ENCODE data around the gene NFKBIZ.

GRCh38 chr3:101867511-101867910 is 18.2 kb downstream of the NFKBIZ start:
- no peak for TF ChIP-seq MYBL2 (CRISPR knock-in tag; IDR thresholded peaks at IDR 0.05)
- TF ChIP-seq CTCF (IDR thresholded peaks at IDR 0.05) = no peak
- no peak for TF ChIP-seq FOXP4 (CRISPR knock-in tag; IDR thresholded peaks at IDR 0.05)
- TF ChIP-seq USF1 (CRISPR knock-in tag; IDR thresholded peaks at IDR 0.05) = no peak
- TF ChIP-seq ZNF512 (CRISPR knock-in tag; IDR thresholded peaks at IDR 0.05; ENCODE audit: borderline replicate concordance) = no peak
- no peak for TF ChIP-seq USF2 (CRISPR knock-in tag; IDR thresholded peaks at IDR 0.05)
- no peak for TF ChIP-seq ATF3 (CRISPR knock-in tag; conservative IDR thresholded peaks at IDR 0.05)
- no peak for TF ChIP-seq ZNF416 (CRISPR knock-in tag; IDR thresholded peaks at IDR 0.05)
- TF ChIP-seq ESRRA (CRISPR knock-in tag; IDR thresholded peaks at IDR 0.05; ENCODE audit: borderline replicate concordance) = no peak
- TF ChIP-seq JUN (CRISPR knock-in tag; IDR thresholded peaks at IDR 0.05) = no peak

All from WTC11 (cell line).